Osteocyte (in vitro differentiated cells): ENCODE measurements around the gene POLR2L. TPM values are rescaled to one million over a fixed set of nuclear protein-coding genes. Genes with fewer than 3 reads are reported as not detected.
A peak's percentile ranks its signal among the peaks of the same experiment; 100 is the strongest.

ENCODE experiments used
- DNase-seq: peaks from one replicate; pipeline ENCODE4 v3.0.0; 2021; ENCODE audit warnings: mixed read lengths; ENCODE audit not compliant: unreplicated experiment; ENCODE audit errors: extremely low spot score
- H3K27ac Mint-ChIP-seq: one replicate; pipeline ENCODE4 v1.8.0; 2021; ENCODE audit warnings: mild to moderate bottlenecking, mixed read lengths; ENCODE audit not compliant: unreplicated experiment
- H3K27me3 Mint-ChIP-seq: one replicate; pipeline ENCODE4 v1.8.0; 2021; ENCODE audit warnings: mixed read lengths; ENCODE audit not compliant: unreplicated experiment
- H3K36me3 Mint-ChIP-seq: one replicate; pipeline ENCODE4 v1.8.0; 2021; ENCODE audit warnings: mixed read lengths; ENCODE audit not compliant: unreplicated experiment
- H3K4me1 Mint-ChIP-seq: one replicate; pipeline ENCODE4 v1.8.0; 2021; ENCODE audit warnings: mixed read lengths; ENCODE audit not compliant: unreplicated experiment
- H3K4me3 Mint-ChIP-seq: one replicate; pipeline ENCODE4 v1.8.0; 2021; ENCODE audit warnings: mild to moderate bottlenecking, moderate library complexity, mixed read lengths; ENCODE audit not compliant: unreplicated experiment
- H3K9me3 Mint-ChIP-seq: one replicate; pipeline ENCODE4 v1.8.0; 2021; ENCODE audit warnings: mixed read lengths; ENCODE audit not compliant: unreplicated experiment
- CTCF ChIP-seq: fragments of 200-600 bp; sonication (generic); IDR thresholded peaks from 2 replicates; pipeline ENCODE4 v1.5.0; 2021; ENCODE audit warnings: antibody characterized with exemption, mild to moderate bottlenecking, moderate library complexity
- total RNA-seq: library from RNA; stranded (reverse); gene quantifications from 2 replicates; pipeline ENCODE4 v1.2.1, GENCODE V29; 2021

Gene POLR2L
- total RNA-seq, 1 donor from 2014 or later: 193 TPM

- no peak for DNase-seq
- no peak for TF ChIP-seq CTCF
- H3K4me1 Mint-ChIP-seq: peaks cover 25% of the 10 kb centered on the region
- H3K36me3 Mint-ChIP-seq: no peaks in the 10 kb centered on the region
- H3K27me3 Mint-ChIP-seq: no peaks in the 10 kb centered on the region
- H3K4me3 Mint-ChIP-seq: no peak overlapping the region
- H3K27ac Mint-ChIP-seq: no peak overlapping the region
- no peaks in the 10 kb centered on the region for H3K9me3 Mint-ChIP-seq
These were observed 42.5 kb downstream of the POLR2L start for GRCh38 chr11:799641-800316.

GRCh38 chr11:798093-798713 lies 44.1 kb downstream of the POLR2L start, which contains the start of gene SLC25A22:
TSS of gene SLC25A22 (minus strand) at chr11:798281. CDS start at chr11:795006, 3,275 bp downstream.
- H3K4me1 Mint-ChIP-seq: peaks cover 19% of the 10 kb centered on the region
- TF ChIP-seq CTCF: peak; percentile 82
- H3K27ac Mint-ChIP-seq: peak within 1 kb of the TSS; percentile 89
- H3K27me3 Mint-ChIP-seq: no peaks in the 10 kb centered on the region
- H3K4me3 Mint-ChIP-seq: peak within 1 kb of the TSS; percentile 79
- no peaks in the 10 kb centered on the region for H3K36me3 Mint-ChIP-seq
- DNase-seq: peak; percentile 95
- no peaks in the 10 kb centered on the region for H3K9me3 Mint-ChIP-seq

GRCh38 chr11:797296-798092 lies 44.8 kb downstream of the POLR2L start:
- peak overlapping the region; percentile 89 for H3K27ac Mint-ChIP-seq
- DNase-seq: peak; percentile 91
- H3K4me1 Mint-ChIP-seq: peaks cover 19% of the 10 kb centered on the region
- no peaks in the 10 kb centered on the region for H3K9me3 Mint-ChIP-seq
- peak overlapping the region; percentile 79 for H3K4me3 Mint-ChIP-seq
- no peak for TF ChIP-seq CTCF
- no peaks in the 10 kb centered on the region for H3K36me3 Mint-ChIP-seq
- H3K27me3 Mint-ChIP-seq: no peaks in the 10 kb centered on the region

GRCh38 chr11:796565-797295 lies 45.6 kb downstream of the POLR2L start:
- peak overlapping the region; percentile 79 for H3K4me3 Mint-ChIP-seq
- no peak for TF ChIP-seq CTCF
- no peak for DNase-seq
- H3K9me3 Mint-ChIP-seq: no peaks in the 10 kb centered on the region
- peak overlapping the region; percentile 89 for H3K27ac Mint-ChIP-seq
- H3K36me3 Mint-ChIP-seq: no peaks in the 10 kb centered on the region
- no peaks in the 10 kb centered on the region for H3K27me3 Mint-ChIP-seq
- peaks cover 19% of the 10 kb centered on the region for H3K4me1 Mint-ChIP-seq
